HepG2 (cell line): ENCODE measurements around the gene THAP3.

ENCODE experiments used
- ADNP ChIP-seq: sonication (generic); formaldehyde crosslinking; IDR thresholded peaks from 2 replicates; pipeline ENCODE4 v1.4.0; 2020; ENCODE audit warnings: missing genetic modification reagents
- CTCF ChIP-seq: sonication (generic); formaldehyde crosslinking; IDR thresholded peaks from 2 replicates; pipeline ENCODE4 v1.5.0; 2020; ENCODE audit warnings: mild to moderate bottlenecking, missing genetic modification reagents, moderate library complexity
- REST ChIP-seq, 2 experiments: IDR thresholded peaks; 2 replicates each; pipeline ENCODE4 v1.6.1; 2011 to 2012; ENCODE audit warnings: low read length in 2 of 2, borderline replicate concordance in 1 of 2, low read depth in 1 of 2, mild to moderate bottlenecking in 1 of 2, moderate library complexity in 1 of 2
- ZNF34 ChIP-seq: sonication (generic); formaldehyde crosslinking; IDR thresholded peaks from 2 replicates; pipeline ENCODE4 v1.4.0; 2020; ENCODE audit warnings: mild to moderate bottlenecking, missing genetic modification reagents, borderline replicate concordance
- ZNF468 ChIP-seq: sonication (generic); formaldehyde crosslinking; IDR thresholded peaks from 2 replicates; pipeline ENCODE4 v1.8.0; 2022; ENCODE audit warnings: mild to moderate bottlenecking, moderate library complexity, missing genetic modification reagents

- TF ChIP-seq ADNP (no peak), ZNF468 (no peak), ZNF34 (no peak), REST (IDR thresholded peaks at IDR 0.05; ENCODE audit: borderline replicate concordance in 1 of 2, low read depth in 1 of 2, low read length in 2 of 2) (no peak), CTCF (CRISPR knock-in tag) (no peak)
Observed at GRCh38 chr1:6588893-6589520, 35.7 kb upstream of the THAP3 start.
